ENCODE measurements around the gene LRRC39. TPM values are rescaled to one million over a fixed set of nuclear protein-coding genes. Genes with fewer than 3 reads are reported as not detected.
A peak's percentile ranks its signal among the peaks of the same experiment; 100 is the strongest.

Gene LRRC39
- total RNA-seq, 1 donor from 2014 or later: 0.54 TPM

DNA sequence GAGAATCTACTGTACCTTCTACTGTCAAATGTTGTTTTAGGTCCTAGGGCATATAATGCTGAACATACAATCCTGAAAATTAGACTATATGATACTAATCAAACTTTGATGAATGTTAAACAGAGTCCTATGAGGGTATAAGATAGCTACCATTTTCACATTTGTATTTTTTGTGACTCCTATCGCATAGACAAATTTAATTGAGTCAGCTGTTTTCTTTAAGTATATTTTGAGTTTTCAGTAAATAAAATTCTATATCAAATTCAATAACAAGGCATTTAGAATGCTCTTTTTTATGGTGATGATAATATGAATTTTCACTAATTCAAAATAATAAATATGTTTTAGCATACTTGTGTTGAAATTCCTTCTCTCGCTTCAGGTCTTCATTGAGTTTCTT is 10.0 kb downstream of the LRRC39 start:
- peaks cover 14% of the 10 kb centered on the region for H3F3A ChIP-seq (ENCODE audit: low read depth)
- Mint-ChIP-seq H3K4me3 (no peak overlapping the region), H3K9me3 (no peaks in the 10 kb centered on the region), H3K27me3 (ENCODE audit: insufficient read depth, low read depth) (no peaks in the 10 kb centered on the region), H3K27ac (no peak overlapping the region), H3K36me3 (no peaks in the 10 kb centered on the region), H3K4me1 (peaks cover 6% of the 10 kb centered on the region)
- no peaks in the 10 kb centered on the region for H3K27me3 ChIP-seq
- no peaks in the 10 kb centered on the region for H3K36me3 ChIP-seq
- no peaks in the 10 kb centered on the region for H4K20me1 ChIP-seq (ENCODE audit: low read depth)
- TF ChIP-seq, protein P1, sequence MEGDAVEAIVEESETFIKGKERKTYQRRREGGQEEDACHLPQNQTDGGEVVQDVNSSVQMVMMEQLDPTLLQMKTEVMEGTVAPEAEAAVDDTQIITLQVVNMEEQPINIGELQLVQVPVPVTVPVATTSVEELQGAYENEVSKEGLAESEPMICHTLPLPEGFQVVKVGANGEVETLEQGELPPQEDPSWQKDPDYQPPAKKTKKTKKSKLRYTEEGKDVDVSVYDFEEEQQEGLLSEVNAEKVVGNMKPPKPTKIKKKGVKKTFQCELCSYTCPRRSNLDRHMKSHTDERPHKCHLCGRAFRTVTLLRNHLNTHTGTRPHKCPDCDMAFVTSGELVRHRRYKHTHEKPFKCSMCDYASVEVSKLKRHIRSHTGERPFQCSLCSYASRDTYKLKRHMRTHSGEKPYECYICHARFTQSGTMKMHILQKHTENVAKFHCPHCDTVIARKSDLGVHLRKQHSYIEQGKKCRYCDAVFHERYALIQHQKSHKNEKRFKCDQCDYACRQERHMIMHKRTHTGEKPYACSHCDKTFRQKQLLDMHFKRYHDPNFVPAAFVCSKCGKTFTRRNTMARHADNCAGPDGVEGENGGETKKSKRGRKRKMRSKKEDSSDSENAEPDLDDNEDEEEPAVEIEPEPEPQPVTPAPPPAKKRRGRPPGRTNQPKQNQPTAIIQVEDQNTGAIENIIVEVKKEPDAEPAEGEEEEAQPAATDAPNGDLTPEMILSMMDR (IDR thresholded peaks at IDR 0.05): no peak
- TF ChIP-seq EZH2phosphoT487 (IDR thresholded peaks at IDR 0.05): no peak
- TF ChIP-seq EZH2 (IDR thresholded peaks at IDR 0.05): no peak
- peaks cover 11% of the 10 kb centered on the region for H3K4me1 ChIP-seq
- no peaks in the 10 kb centered on the region for H3K9me3 ChIP-seq (ENCODE audit: low read depth)
- H3K4me2 ChIP-seq: no peak overlapping the region
- no peak for DNase-seq (ENCODE audit: low spot score)
- no peaks in the 10 kb centered on the region for H3K79me2 ChIP-seq (ENCODE audit: low read depth)
- H3K27ac ChIP-seq: no peak overlapping the region
- H3K9ac ChIP-seq: no peak overlapping the region
- no peak overlapping the region for H2AFZ ChIP-seq (replicated peaks)
- H3K4me3 ChIP-seq: no peak overlapping the region

DNA sequence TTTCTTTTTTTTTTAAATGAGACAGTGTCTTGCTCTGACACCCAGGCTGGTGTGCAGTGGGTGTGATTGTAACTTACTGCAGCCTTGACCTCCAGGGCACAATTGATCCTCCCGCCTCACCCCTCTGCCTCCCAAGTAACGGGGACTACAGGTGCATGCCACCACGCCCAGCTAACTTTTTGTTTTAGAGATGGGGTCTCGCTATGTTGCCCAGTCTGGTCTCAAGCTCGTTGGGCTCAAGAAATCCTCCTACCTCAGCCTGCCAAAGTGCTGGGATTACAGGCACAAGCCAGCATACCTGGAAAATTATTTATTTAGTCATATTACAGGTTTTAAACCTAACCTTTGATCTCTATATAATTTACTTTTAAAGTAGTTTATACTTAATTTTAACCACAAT is 13.4 kb downstream of the LRRC39 start:
- no peak overlapping the region for H2AFZ ChIP-seq (replicated peaks)
- DNase-seq (ENCODE audit: low spot score): no peak
- no peaks in the 10 kb centered on the region for H3K9me3 Mint-ChIP-seq
- H3K27me3 Mint-ChIP-seq (ENCODE audit: insufficient read depth, low read depth): no peaks in the 10 kb centered on the region
- peaks cover 14% of the 10 kb centered on the region for H3F3A ChIP-seq (ENCODE audit: low read depth)
- H3K9ac ChIP-seq: no peak overlapping the region
- no peaks in the 10 kb centered on the region for H3K36me3 Mint-ChIP-seq
- no peaks in the 10 kb centered on the region for H3K27me3 ChIP-seq
- peak overlapping the region; percentile 86 for H3K27ac ChIP-seq
- H3K36me3 ChIP-seq: no peaks in the 10 kb centered on the region
- peaks cover 6% of the 10 kb centered on the region for H3K4me1 Mint-ChIP-seq
- H3K9me3 ChIP-seq (ENCODE audit: low read depth): no peaks in the 10 kb centered on the region
- H4K20me1 ChIP-seq (ENCODE audit: low read depth): no peaks in the 10 kb centered on the region
- H3K4me3 Mint-ChIP-seq: no peak overlapping the region
- no peak overlapping the region for H3K27ac Mint-ChIP-seq
- H3K4me3 ChIP-seq: no peak overlapping the region
- TF ChIP-seq EZH2 (IDR thresholded peaks at IDR 0.05) (no peak), EZH2phosphoT487 (IDR thresholded peaks at IDR 0.05) (no peak)
- TF ChIP-seq, protein P1 (IDR thresholded peaks at IDR 0.05): no peak
- no peaks in the 10 kb centered on the region for H3K79me2 ChIP-seq (ENCODE audit: low read depth)
- peak overlapping the region; percentile 70 for H3K4me2 ChIP-seq
- H3K4me1 ChIP-seq: peaks cover 11% of the 10 kb centered on the region

DNA sequence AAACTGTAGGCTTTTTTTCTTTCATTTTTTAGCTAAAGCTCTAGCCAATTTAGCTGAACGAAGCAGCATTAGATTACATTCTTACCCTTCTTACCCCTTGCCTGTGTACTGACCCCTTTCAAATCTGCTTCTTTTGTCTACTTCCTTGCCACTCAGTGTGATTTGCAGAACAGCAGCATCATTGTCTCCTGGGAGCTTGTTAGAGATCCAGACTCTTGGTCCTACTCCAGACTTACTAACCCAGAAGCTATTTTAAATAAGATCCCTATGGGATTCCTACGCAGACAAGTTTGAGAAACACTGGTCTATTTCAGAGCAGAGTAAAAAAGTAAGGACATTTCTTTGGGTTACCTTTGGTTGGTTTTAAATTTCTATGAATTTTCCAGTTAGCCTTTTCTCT is 13.8 kb downstream of the LRRC39 start:
- no peak for TF ChIP-seq EZH2 (IDR thresholded peaks at IDR 0.05)
- TF ChIP-seq, protein P1 (IDR thresholded peaks at IDR 0.05): no peak
- TF ChIP-seq EZH2phosphoT487 (IDR thresholded peaks at IDR 0.05): no peak
- Mint-ChIP-seq H3K4me3 (no peak overlapping the region), H3K27me3 (ENCODE audit: insufficient read depth, low read depth) (no peaks in the 10 kb centered on the region), H3K36me3 (no peaks in the 10 kb centered on the region), H3K4me1 (peaks cover 6% of the 10 kb centered on the region), H3K9me3 (no peaks in the 10 kb centered on the region), H3K27ac (peak overlapping the region; percentile 96)
- no peaks in the 10 kb centered on the region for H3K27me3 ChIP-seq
- peak overlapping the region; percentile 70 for H3K4me2 ChIP-seq
- peaks cover 14% of the 10 kb centered on the region for H3F3A ChIP-seq (ENCODE audit: low read depth)
- DNase-seq (ENCODE audit: low spot score): peak; percentile 82
- H2AFZ ChIP-seq (replicated peaks): peak overlapping the region; percentile 7
- H3K4me1 ChIP-seq: peaks cover 11% of the 10 kb centered on the region
- H3K79me2 ChIP-seq (ENCODE audit: low read depth): no peaks in the 10 kb centered on the region
- no peaks in the 10 kb centered on the region for H4K20me1 ChIP-seq (ENCODE audit: low read depth)
- no peaks in the 10 kb centered on the region for H3K36me3 ChIP-seq
- H3K9me3 ChIP-seq (ENCODE audit: low read depth): no peaks in the 10 kb centered on the region
- no peak overlapping the region for H3K4me3 ChIP-seq
- H3K9ac ChIP-seq: no peak overlapping the region
- H3K27ac ChIP-seq: peak overlapping the region; percentile 86
